ENCODE data around the gene PLEKHA5. TPM values are rescaled to one million over a fixed set of nuclear protein-coding genes. Genes with fewer than 3 reads are reported as not detected.

PLEKHA5 gene
- 6.1 to 9.8 TPM (median 6.9 TPM) in 5 replicates for total RNA-seq (2022; extraction: Qiagen RNA extraction; ENCODE audit: low read depth)

GRCh38 chr12:19129486-19130223, at the start of gene PLEKHA5:
Gene PLEKHA5 (plus strand): TSS chr12:19129733. CDS start chr12:19129800, 67 bp downstream.

Data from A549 treated with ZK216348 at 1 μM for 4 hours (cell line).